Right lobe of liver (tissue), 4 donors: ENCODE results near the gene TMEM106C.

Experiments
- POLR2A ChIP-seq: fragments of 450-650 bp; IDR thresholded peaks from one replicate; pipeline ENCODE4 v1.6.1; 2017; ENCODE audit warnings: antibody characterized with exemption, mild to moderate bottlenecking
- TF ChIP-seq, protein P1 (sequence below), 4 donors: fragments of 200-600 bp in 3 of 4; fragments of 450-650 bp in 1 of 4; IDR thresholded peaks; one replicate each; pipeline versions ENCODE4 v1.5.1 to v1.8.0; 2016 to 2022; ENCODE audit warnings: antibody characterized with exemption in 4 of 4, mild to moderate bottlenecking in 2 of 4
- donor health status: DM: no; HTN: no; CAD: no.
- donor health status: DM: no; HTN: no; CAD: no.
- donor health status: DM: no; HTN: yes; CAD: no.

DNA sequence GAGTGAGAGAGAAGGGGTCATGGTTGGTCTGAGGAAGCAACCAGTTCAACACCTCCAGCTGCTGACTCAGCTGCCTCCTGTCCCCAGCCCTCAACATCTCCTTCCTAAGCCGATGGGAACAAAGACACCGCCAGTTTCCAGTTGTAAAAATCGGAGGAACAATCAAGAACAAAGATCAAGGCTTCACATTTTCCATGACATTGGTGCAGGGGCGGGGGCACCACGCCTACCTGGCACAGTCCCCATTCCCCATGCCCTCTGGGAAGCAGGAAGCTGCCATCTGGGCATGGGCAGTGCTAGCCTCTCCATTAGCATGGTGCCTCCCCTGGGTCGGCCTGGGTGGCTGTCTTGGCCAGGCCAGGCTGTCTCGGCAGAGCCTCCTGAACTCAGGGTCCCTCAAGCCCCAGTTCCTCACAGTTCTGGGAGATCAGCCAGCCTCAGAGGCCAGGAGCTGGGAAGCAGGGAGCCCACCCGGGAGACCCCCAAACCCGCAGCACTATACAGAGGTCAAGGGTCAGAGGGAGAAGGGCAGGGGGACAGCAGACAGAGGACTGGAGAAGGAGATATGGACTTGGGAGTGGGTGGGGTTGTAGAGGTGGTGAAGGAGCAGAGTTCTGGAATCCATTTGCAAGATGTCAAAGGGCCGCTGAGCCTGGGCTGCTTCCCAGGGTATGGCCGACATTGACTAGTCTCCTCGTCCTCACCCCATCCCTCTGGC is 19.6 kb upstream of the TMEM106C start:
- no peak for TF ChIP-seq POLR2A
- TF ChIP-seq, protein P1, sequence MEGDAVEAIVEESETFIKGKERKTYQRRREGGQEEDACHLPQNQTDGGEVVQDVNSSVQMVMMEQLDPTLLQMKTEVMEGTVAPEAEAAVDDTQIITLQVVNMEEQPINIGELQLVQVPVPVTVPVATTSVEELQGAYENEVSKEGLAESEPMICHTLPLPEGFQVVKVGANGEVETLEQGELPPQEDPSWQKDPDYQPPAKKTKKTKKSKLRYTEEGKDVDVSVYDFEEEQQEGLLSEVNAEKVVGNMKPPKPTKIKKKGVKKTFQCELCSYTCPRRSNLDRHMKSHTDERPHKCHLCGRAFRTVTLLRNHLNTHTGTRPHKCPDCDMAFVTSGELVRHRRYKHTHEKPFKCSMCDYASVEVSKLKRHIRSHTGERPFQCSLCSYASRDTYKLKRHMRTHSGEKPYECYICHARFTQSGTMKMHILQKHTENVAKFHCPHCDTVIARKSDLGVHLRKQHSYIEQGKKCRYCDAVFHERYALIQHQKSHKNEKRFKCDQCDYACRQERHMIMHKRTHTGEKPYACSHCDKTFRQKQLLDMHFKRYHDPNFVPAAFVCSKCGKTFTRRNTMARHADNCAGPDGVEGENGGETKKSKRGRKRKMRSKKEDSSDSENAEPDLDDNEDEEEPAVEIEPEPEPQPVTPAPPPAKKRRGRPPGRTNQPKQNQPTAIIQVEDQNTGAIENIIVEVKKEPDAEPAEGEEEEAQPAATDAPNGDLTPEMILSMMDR (IDR thresholded peaks at IDR 0.05), result no peak
